Suprapubic skin (tissue), 4 donors: ENCODE data around the gene IDH3A.

Experiments
- CTCF ChIP-seq, 2 donors: fragments of 200-600 bp in 1 of 2; fragments of 450-650 bp in 1 of 2; sonication (generic) in 1 of 2; IDR thresholded peaks; one replicate each; pipeline ENCODE4 v1.5.1; 2016 to 2019; ENCODE audit warnings: antibody characterized with exemption in 2 of 2, mild to moderate bottlenecking in 1 of 2, moderate library complexity in 1 of 2
- EP300 ChIP-seq: sonication (generic); formaldehyde crosslinking; IDR thresholded peaks from one replicate; pipeline ENCODE4 v1.6.1; 2017; ENCODE audit warnings: antibody characterized with exemption
- POLR2A ChIP-seq, 2 donors: fragments of 450-650 bp; IDR thresholded peaks; one replicate each; pipeline ENCODE4 v1.6.1; 2017; ENCODE audit warnings: antibody characterized with exemption in 2 of 2, mild to moderate bottlenecking in 2 of 2, moderate library complexity in 2 of 2
- POLR2AphosphoS5 ChIP-seq, 3 donors: sonication (generic); formaldehyde crosslinking; IDR thresholded peaks; one replicate each; pipeline ENCODE4 v1.6.1; 2017; ENCODE audit warnings: antibody characterized with exemption in 3 of 3

DNA sequence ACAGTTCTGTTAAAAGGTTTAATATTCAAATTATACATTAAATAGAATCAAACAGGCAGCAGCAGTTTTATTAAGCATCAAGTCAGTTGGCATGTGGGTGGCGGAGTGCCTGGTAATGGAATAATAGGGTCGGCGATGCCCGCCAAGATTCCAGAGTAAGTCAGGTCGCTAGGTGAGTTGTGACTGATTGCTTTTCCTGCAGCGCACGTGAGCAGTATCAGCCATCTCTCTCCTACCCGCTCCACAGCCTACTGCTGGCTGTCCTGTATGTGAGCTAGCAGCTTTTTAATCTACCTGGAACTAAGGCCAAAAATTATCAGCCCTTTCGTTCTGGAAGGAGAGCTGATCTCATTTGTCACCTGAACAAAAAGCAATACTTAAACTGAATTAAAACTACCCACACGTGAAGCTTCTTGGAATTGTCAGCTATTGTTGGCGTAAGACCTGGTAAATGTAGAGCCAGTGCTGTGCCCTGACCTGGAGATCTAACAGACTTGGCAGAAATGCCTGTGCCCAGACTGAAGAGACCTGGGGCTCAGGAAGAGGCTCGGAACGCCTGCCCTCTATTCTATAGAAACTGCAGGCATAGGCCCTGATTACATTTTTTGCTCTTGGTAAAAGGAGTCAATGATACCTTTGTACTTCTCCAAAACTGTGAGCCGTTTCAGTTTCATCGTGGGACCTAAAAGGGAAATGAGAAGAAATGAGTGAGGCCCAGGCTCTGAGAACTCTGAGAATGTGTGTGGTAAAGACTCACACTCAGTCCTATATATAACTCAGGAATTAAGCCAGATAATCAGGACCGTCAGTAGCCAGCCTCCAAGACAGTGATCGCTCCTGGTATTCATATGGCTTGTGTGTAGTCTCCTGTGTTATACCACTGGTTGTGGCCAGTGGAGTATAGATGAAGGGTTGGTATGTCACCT, 21.9 kb downstream of the IDH3A start:
- TF ChIP-seq CTCF (IDR thresholded peaks at IDR 0.05): no peak
- TF ChIP-seq POLR2A (IDR thresholded peaks at IDR 0.05): no peak
- no peak for TF ChIP-seq POLR2AphosphoS5 (IDR thresholded peaks at IDR 0.05)
- TF ChIP-seq EP300: no peak
